Trophoblast cell (in vitro differentiated cells and primary cell): Measurements from ENCODE around the gene PEPD.

Experiments
- DNase-seq, 2 donors: peaks; one replicate each; pipeline ENCODE4 v3.0.0-alpha.2; 2016
- H2AFZ ChIP-seq: 2 replicates; pipeline ENCODE4 v1.6.1; 2013; ENCODE audit warnings: low read length, moderate library complexity, mild to moderate bottlenecking; ENCODE audit not compliant: insufficient read depth, poor library complexity
- H2AK5ac ChIP-seq: 2 replicates; pipeline ENCODE4 v1.6.1; 2013; ENCODE audit warnings: mild to moderate bottlenecking, low read length
- H2BK120ac ChIP-seq: 2 replicates; pipeline ENCODE4 v1.6.1; 2013; ENCODE audit warnings: low read length, mild to moderate bottlenecking, moderate library complexity; ENCODE audit not compliant: insufficient read depth, poor library complexity
- H2BK12ac ChIP-seq: 2 replicates; pipeline ENCODE4 v1.6.1; 2013; ENCODE audit warnings: mild to moderate bottlenecking, low read length, moderate library complexity
- H2BK5ac ChIP-seq: 2 replicates; pipeline ENCODE4 v1.6.1; 2013; ENCODE audit warnings: low read length, low read depth, moderate library complexity, mild to moderate bottlenecking; ENCODE audit not compliant: poor library complexity
- H3K14ac ChIP-seq: 2 replicates; pipeline ENCODE4 v1.6.1; 2013; ENCODE audit warnings: mild to moderate bottlenecking, low read length
- H3K18ac ChIP-seq: 2 replicates; pipeline ENCODE4 v1.6.1; 2013; ENCODE audit warnings: mild to moderate bottlenecking, low read length
- H3K23ac ChIP-seq: 2 replicates; pipeline ENCODE4 v1.6.1; 2013; ENCODE audit warnings: low read length
- H3K27ac ChIP-seq: 2 replicates; pipeline ENCODE4 v1.5.1; 2013; ENCODE audit warnings: low read depth, mild to moderate bottlenecking, inconsistent platforms, low read length, moderate library complexity
- H3K27me3 ChIP-seq: 2 replicates; pipeline ENCODE4 v1.6.1; 2013; ENCODE audit warnings: inconsistent platforms, mild to moderate bottlenecking, low read length, moderate library complexity; ENCODE audit not compliant: insufficient read depth
- H3K36me3 ChIP-seq, 2 experiments: 1 replicate in 1 of 2; 2 replicates in 1 of 2; pipeline ENCODE4 v1.6.1; 2013; ENCODE audit warnings: low read length in 2 of 2, mild to moderate bottlenecking in 2 of 2, moderate library complexity in 1 of 2; ENCODE audit not compliant: insufficient read depth in 2 of 2, control insufficient read depth in 1 of 2
- H3K4ac ChIP-seq: 2 replicates; pipeline ENCODE4 v1.6.1; 2013; ENCODE audit warnings: low read depth, mild to moderate bottlenecking, low read length, moderate library complexity
- H3K4me1 ChIP-seq, 2 experiments: 1 replicate in 1 of 2; 2 replicates in 1 of 2; pipeline ENCODE4 v1.6.1; 2013; ENCODE audit warnings: low read length in 2 of 2, mild to moderate bottlenecking in 2 of 2, moderate library complexity in 1 of 2; ENCODE audit not compliant: insufficient read depth in 2 of 2, control insufficient read depth in 1 of 2
- H3K4me2 ChIP-seq: 2 replicates; pipeline ENCODE4 v1.6.1; 2013; ENCODE audit warnings: inconsistent platforms, mild to moderate bottlenecking, low read length, moderate library complexity
- H3K4me3 ChIP-seq: 2 replicates; pipeline ENCODE4 v1.5.1; 2013; ENCODE audit warnings: mild to moderate bottlenecking, low read depth, low read length, inconsistent platforms
- H3K79me1 ChIP-seq: one replicate; pipeline ENCODE4 v1.6.1; 2013; ENCODE audit warnings: low read length
- H3K79me2 ChIP-seq: 2 replicates; pipeline ENCODE4 v1.6.1; 2013; ENCODE audit warnings: low read length, mild to moderate bottlenecking; ENCODE audit not compliant: control insufficient read depth, insufficient read depth, poor library complexity
- H3K9ac ChIP-seq: 2 replicates; pipeline ENCODE4 v1.6.1; 2013; ENCODE audit warnings: mild to moderate bottlenecking, low read length
- H3K9me3 ChIP-seq: 2 replicates; pipeline ENCODE4 v1.6.1; 2013; ENCODE audit warnings: low read depth, mild to moderate bottlenecking, control low read depth, inconsistent platforms, low read length; ENCODE audit not compliant: insufficient read depth
- H4K12ac ChIP-seq: 2 replicates; pipeline ENCODE4 v1.6.1; 2013; ENCODE audit warnings: low read depth, mild to moderate bottlenecking, low read length, moderate library complexity
- H4K8ac ChIP-seq: 2 replicates; pipeline ENCODE4 v1.6.1; 2013; ENCODE audit warnings: low read depth, mild to moderate bottlenecking, low read length, moderate library complexity
- H4K91ac ChIP-seq: one replicate; pipeline ENCODE4 v1.6.1; 2013; ENCODE audit warnings: low read depth, mild to moderate bottlenecking, low read length, moderate library complexity
- WGBS: extraction: QIAGEN DNeasy Blood & Tissue Kit; methylation state at CpG from one replicate; pipeline ENCODE4 v1.1.7; 2013; ENCODE audit warnings: missing lambda C conversion rate; ENCODE audit not compliant: insufficient read length, insufficient coverage; ENCODE audit errors: extremely low coverage; 5-methylcytosine and 5-hydroxymethylcytosine counted together

The PEPD gene

DNA sequence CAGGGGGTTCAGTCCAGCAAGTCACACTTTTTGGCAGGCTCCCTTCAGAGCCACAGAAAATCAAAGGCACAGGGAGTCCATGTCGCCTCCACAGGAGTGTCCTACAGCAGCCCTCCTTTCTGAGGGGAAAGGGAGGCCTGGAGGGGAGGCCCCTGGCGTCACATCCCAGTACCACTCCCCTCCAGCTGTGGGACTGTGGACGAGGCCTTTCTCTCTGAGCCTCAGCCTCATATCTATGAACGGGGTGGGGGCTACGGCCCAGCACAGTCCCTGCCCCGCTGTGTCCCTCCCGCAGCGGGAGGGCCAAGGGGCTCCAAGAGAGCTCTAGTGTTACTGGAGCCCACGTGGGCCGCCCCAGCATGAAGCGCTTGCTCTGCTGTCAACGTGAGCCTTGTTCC, 23.8 kb downstream of the PEPD start:
- no peak overlapping the region for H2BK5ac ChIP-seq

DNA sequence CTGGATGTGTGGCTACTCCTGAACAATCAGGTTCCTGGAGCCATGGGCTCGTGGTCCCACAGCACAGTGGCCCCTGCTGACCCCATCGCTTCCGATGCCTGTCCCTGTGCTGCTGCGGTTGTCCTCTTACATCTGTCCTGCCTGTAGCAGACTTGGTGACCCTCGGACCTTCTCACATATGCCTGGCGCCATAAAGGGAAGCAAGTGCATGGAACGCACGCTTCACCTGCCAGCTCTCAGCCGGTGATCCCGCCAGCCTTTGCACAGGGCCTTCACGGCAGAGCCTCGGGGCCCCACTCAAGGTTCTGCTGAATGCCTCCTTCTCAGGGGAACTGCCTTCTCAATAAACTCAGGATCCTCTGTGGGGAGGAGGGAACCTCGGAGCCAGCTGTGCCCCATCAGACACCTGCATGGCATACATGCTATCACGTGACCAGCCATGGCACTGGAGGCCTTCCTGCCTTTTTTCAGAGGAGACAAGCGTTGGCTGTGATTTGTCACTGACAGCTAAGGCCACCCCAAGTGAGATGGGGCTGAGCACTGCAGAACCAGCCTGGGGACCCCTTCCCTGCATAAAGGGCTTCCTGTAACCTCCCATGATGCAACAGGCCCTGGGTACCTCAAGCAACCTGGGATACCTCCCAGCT, 24.3 kb downstream of the PEPD start:
- H3K9me3 ChIP-seq, result no peaks in the 10 kb centered on the region
- no peak overlapping the region for H2AFZ ChIP-seq
- H3K14ac ChIP-seq, result no peak overlapping the region
- no CpG with 5 or more reads among the region's 15 CpGs for WGBS
- no peak overlapping the region for H2AK5ac ChIP-seq
- H3K23ac ChIP-seq, result no peak overlapping the region
- H3K4me1 ChIP-seq, result no peaks in the 10 kb centered on the region
- no peaks in the 10 kb centered on the region for H3K79me2 ChIP-seq
- H4K8ac ChIP-seq, result no peak overlapping the region
- no peaks in the 10 kb centered on the region for H3K79me1 ChIP-seq
- DNase-seq, result no peak
- no peak overlapping the region for H3K4ac ChIP-seq
- no peak overlapping the region for H3K4me3 ChIP-seq
- H4K91ac ChIP-seq, result no peak overlapping the region
- no peak overlapping the region for H2BK120ac ChIP-seq
- H3K27ac ChIP-seq, result no peak overlapping the region
- H2BK5ac ChIP-seq, result no peak overlapping the region
- peaks cover 7 to 13% of the 10 kb centered on the region in 2 experiments for H3K36me3 ChIP-seq
- H4K12ac ChIP-seq, result no peak overlapping the region
- no peak overlapping the region for H3K18ac ChIP-seq
- H2BK12ac ChIP-seq, result no peak overlapping the region
- no peak overlapping the region for H3K9ac ChIP-seq
- no peak overlapping the region for H3K4me2 ChIP-seq
- no peaks in the 10 kb centered on the region for H3K27me3 ChIP-seq

More for the DNA sequence above, 23.8 kb downstream of the PEPD start:
- Histone ChIP-seq H2BK120ac (no peak overlapping the region), H3K27me3 (no peaks in the 10 kb centered on the region), H3K79me1 (no peaks in the 10 kb centered on the region), H2BK12ac (no peak overlapping the region), H3K36me3 (peaks cover 7 to 13% of the 10 kb centered on the region in 2 experiments), H3K27ac (no peak overlapping the region), H3K79me2 (no peaks in the 10 kb centered on the region), H4K91ac (no peak overlapping the region), H3K9ac (no peak overlapping the region), H3K4me1 (no peaks in the 10 kb centered on the region), H3K4me2 (no peak overlapping the region), H3K4me3 (no peak overlapping the region), H3K23ac (no peak overlapping the region), H2AK5ac (no peak overlapping the region), H3K14ac (no peak overlapping the region), H3K18ac (no peak overlapping the region), H3K9me3 (no peaks in the 10 kb centered on the region), H3K4ac (no peak overlapping the region), H2AFZ (no peak overlapping the region), H4K12ac (no peak overlapping the region), H4K8ac (no peak overlapping the region)
- no peak for DNase-seq
- no CpG with 5 or more reads among the region's 12 CpGs for WGBS

DNA sequence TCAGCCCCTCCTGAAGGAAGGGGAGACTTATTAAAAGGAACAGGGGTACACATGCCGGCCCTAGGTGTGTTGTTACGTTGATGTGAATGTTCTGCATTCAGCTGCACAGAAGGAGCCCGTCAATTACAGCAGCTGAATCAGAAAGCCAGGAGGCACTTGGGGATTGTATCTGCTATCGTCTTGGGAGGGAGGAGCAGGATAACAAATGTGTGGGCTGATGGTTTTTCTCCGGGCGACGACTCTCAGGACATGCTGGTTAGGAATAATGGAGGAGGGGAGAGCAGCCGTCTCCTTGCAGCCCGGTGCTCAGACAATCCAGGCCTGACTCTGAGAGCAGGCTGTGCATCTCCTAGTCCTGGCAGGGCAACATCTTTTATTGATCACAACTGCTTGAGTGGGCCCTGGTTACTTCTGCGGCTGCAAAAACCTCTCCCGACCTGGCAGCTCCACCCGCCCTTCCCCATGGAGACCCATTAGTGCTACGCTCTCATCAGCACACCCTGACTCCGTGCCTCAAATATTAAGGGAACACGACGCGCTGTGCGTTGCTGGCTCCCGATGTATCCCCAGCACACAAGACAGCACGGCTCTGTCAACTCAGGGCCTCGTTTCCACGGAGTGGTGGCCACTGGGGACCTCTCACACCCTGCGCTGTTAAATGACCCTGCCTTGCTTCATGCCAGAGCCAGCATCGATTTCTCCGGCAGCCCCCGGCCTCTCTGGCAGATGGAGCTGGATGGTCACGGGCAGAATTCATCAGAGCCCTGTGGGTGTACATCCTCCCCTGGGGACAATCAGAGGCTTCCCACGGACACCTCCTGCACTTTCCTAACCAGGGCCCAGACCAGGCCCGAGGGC, 25.3 kb downstream of the PEPD start:
- Histone ChIP-seq H2BK5ac (no peak overlapping the region), H3K9ac (no peak overlapping the region), H3K4ac (no peak overlapping the region), H2AFZ (no peak overlapping the region), H3K14ac (no peak overlapping the region), H3K36me3 (peaks cover 7 to 13% of the 10 kb centered on the region in 2 experiments), H2BK12ac (no peak overlapping the region), H3K4me2 (no peak overlapping the region), H3K23ac (no peak overlapping the region), H3K27me3 (no peaks in the 10 kb centered on the region), H3K4me3 (no peak overlapping the region), H2AK5ac (no peak overlapping the region), H3K18ac (no peak overlapping the region), H4K91ac (no peak overlapping the region), H3K79me1 (no peaks in the 10 kb centered on the region), H3K79me2 (no peaks in the 10 kb centered on the region), H4K8ac (no peak overlapping the region), H4K12ac (no peak overlapping the region), H2BK120ac (no peak overlapping the region), H3K9me3 (no peaks in the 10 kb centered on the region), H3K27ac (no peak overlapping the region), H3K4me1 (no peaks in the 10 kb centered on the region)
- DNase-seq, result no peak
- WGBS, result no CpG with 5 or more reads among the region's 29 CpGs

DNA sequence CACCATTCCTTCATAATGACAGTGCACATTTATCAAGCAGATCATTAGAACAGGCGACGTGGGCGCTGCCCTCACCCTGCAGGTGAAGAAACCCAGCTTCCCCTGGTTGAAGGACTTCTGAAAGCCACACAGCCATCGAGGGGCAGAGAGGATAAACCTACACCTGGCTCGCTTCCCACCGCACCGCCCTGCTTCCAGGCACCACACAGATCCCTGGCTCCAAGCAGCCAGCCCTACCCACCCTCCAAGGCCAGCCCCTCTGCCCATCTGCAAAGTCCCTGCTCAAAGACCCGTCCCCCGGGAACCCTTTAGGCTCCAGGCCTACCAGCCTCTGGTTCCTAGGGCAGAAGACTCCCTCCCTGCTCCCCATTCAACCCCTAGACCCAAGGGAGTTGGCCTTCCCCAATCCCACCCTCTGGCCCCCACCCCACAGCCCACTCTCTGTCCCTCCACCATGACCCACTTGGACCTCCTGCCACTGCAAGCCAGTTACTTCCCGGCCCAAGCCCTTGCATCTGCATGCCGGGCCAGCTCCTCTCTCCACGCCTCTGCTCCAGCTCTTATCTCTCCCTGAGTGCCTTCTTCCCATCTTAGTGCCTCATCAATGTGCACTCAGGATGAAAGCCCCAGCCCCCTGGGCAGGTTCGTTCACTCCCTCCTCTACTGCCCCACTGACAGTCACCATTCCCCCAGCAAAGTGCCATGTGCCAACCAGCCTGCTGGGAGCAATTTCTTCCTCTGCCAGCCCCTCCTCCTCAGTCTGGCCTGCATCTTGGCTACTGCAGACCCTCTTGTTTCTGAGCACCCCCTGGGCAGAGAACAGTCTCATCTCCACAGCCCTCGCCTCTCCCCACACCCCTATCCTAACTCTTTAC, 28.0 kb downstream of the PEPD start:
- no peaks in the 10 kb centered on the region for H3K4me1 ChIP-seq
- no peak overlapping the region for H3K18ac ChIP-seq
- no peak overlapping the region for H3K14ac ChIP-seq
- H2AK5ac ChIP-seq, result no peak overlapping the region
- H3K9ac ChIP-seq, result no peak overlapping the region
- no peak overlapping the region for H4K91ac ChIP-seq
- H3K4me2 ChIP-seq, result no peak overlapping the region
- no peak overlapping the region for H3K4ac ChIP-seq
- no peaks in the 10 kb centered on the region for H3K9me3 ChIP-seq
- H3K27ac ChIP-seq, result no peak overlapping the region
- H2BK120ac ChIP-seq, result no peak overlapping the region
- H3K4me3 ChIP-seq, result no peak overlapping the region
- H3K23ac ChIP-seq, result no peak overlapping the region
- no peak overlapping the region for H2AFZ ChIP-seq
- DNase-seq, result no peak
- H2BK5ac ChIP-seq, result no peak overlapping the region
- no CpG with 5 or more reads among the region's 14 CpGs for WGBS
- H3K27me3 ChIP-seq, result no peaks in the 10 kb centered on the region
- no peak overlapping the region for H4K8ac ChIP-seq
- H2BK12ac ChIP-seq, result no peak overlapping the region
- H4K12ac ChIP-seq, result no peak overlapping the region
- peaks cover 0 to 6% of the 10 kb centered on the region in 2 experiments for H3K36me3 ChIP-seq
- no peaks in the 10 kb centered on the region for H3K79me1 ChIP-seq
- no peaks in the 10 kb centered on the region for H3K79me2 ChIP-seq
